Esophagus muscularis mucosa (tissue), 4 donors: Measurements from ENCODE around the gene HOXD4. TPM values are rescaled to one million over a fixed set of nuclear protein-coding genes. Genes with fewer than 3 reads are reported as not detected.

Experiments used
- DNase-seq: peaks from one replicate; pipeline ENCODE4 v3.0.0-alpha.2; 2017; ENCODE audit errors: extremely low spot score
- H3K27ac ChIP-seq, 4 donors: fragments of 200-600 bp; sonication (generic); replicated peaks in 1 of 4; 1 replicate in 3 of 4; 2 replicates in 1 of 4; pipeline ENCODE4 v1.5.1; 2016 to 2019; ENCODE audit warnings: mild to moderate bottlenecking in 1 of 4
- H3K27me3 ChIP-seq, 4 donors: fragments of 200-600 bp; sonication (generic); one replicate each; pipeline versions ENCODE4 v1.5.1 to v1.6.0; 2016 to 2019
- H3K36me3 ChIP-seq, 4 donors: fragments of 200-600 bp; sonication (generic); one replicate each; pipeline ENCODE4 v1.5.1; 2016 to 2019
- H3K4me1 ChIP-seq, 4 donors: fragments of 200-600 bp; sonication (generic); one replicate each; pipeline ENCODE4 v1.5.1; 2016 to 2019
- H3K4me3 ChIP-seq, 4 donors: fragments of 200-600 bp; sonication (generic); 1 replicate in 2 of 4; 2 replicates in 2 of 4; pipeline ENCODE4 v1.5.1; 2016 to 2019; ENCODE audit warnings: mild to moderate bottlenecking in 4 of 4, moderate library complexity in 1 of 4
- H3K9me3 ChIP-seq, 4 donors: fragments of 200-600 bp; sonication (generic); 1 replicate in 3 of 4; 2 replicates in 1 of 4; pipeline ENCODE4 v1.5.1; 2016 to 2019
- EP300 ChIP-seq: sonication (generic); formaldehyde crosslinking; IDR thresholded peaks from one replicate; pipeline ENCODE4 v1.6.1; 2017; ENCODE audit warnings: antibody characterized with exemption
- POLR2A ChIP-seq: fragments of 450-650 bp; IDR thresholded peaks from one replicate; pipeline ENCODE4 v1.6.1; 2017; ENCODE audit warnings: antibody characterized with exemption, moderate library complexity, mild to moderate bottlenecking, low read depth
- POLR2AphosphoS5 ChIP-seq, 2 donors: sonication (generic); formaldehyde crosslinking; IDR thresholded peaks; one replicate each; pipeline ENCODE4 v1.6.1; 2017; ENCODE audit warnings: antibody characterized with exemption in 2 of 2
- WGBS: methylation state at CpG from one replicate; pipeline ENCODE4 v1.1.5; 2018; 5-methylcytosine and 5-hydroxymethylcytosine counted together
- intact Hi-C: fragments of 100-400 bp; cut with DNase I; formaldehyde crosslinking; loops from one replicate; pipeline ENCODE4 v1.15.1; 2023
- total RNA-seq, 4 donors: library from RNA; depleted of rRNA; stranded (reverse); fragments of >200 nt; gene quantifications; one replicate each; pipeline versions ENCODE4 v1.1.0 to v1.2.1, GENCODE V29; 2016
- TF ChIP-seq, protein P1 (sequence below), 3 experiments: fragments of 200-600 bp in 2 of 3; fragments of 450-650 bp in 1 of 3; sonication (generic) in 2 of 3; IDR thresholded peaks; one replicate each; pipeline ENCODE4 v1.5.1; 2017 to 2019; ENCODE audit warnings: antibody characterized with exemption in 3 of 3, mild to moderate bottlenecking in 2 of 3, moderate library complexity in 1 of 3

Gene HOXD4
- total RNA-seq, 4 donors from 2014 or later = 0.66 to 2.9 (median 1.9) TPM

GRCh38 chr2:176152350-176153181 lies 1.2 kb downstream of the HOXD4 start:
- no peak for DNase-seq
- TF ChIP-seq POLR2A = no peak
- TF ChIP-seq, protein P1, sequence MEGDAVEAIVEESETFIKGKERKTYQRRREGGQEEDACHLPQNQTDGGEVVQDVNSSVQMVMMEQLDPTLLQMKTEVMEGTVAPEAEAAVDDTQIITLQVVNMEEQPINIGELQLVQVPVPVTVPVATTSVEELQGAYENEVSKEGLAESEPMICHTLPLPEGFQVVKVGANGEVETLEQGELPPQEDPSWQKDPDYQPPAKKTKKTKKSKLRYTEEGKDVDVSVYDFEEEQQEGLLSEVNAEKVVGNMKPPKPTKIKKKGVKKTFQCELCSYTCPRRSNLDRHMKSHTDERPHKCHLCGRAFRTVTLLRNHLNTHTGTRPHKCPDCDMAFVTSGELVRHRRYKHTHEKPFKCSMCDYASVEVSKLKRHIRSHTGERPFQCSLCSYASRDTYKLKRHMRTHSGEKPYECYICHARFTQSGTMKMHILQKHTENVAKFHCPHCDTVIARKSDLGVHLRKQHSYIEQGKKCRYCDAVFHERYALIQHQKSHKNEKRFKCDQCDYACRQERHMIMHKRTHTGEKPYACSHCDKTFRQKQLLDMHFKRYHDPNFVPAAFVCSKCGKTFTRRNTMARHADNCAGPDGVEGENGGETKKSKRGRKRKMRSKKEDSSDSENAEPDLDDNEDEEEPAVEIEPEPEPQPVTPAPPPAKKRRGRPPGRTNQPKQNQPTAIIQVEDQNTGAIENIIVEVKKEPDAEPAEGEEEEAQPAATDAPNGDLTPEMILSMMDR (IDR thresholded peaks at IDR 0.05) = no peak
- no peak for TF ChIP-seq EP300
- no peak for TF ChIP-seq POLR2AphosphoS5 (IDR thresholded peaks at IDR 0.05)
- Histone ChIP-seq H3K9me3 (no peaks in the 10 kb centered on the region), H3K36me3 (no peaks in the 10 kb centered on the region), H3K4me1 (peaks cover 9 to 39% (median 23%) of the 10 kb centered on the region in 4 donors), H3K27ac (no peak overlapping the region), H3K27me3 (peaks cover 7 to 100% (median 71%) of the 10 kb centered on the region in 4 donors), H3K4me3 (peak overlapping the region; percentile 21 to 40 (median 34))
- intact Hi-C loops = no loop called here
- 31% methylated on average over 46 of the region's 48 CpGs for WGBS

- Histone ChIP-seq H3K9me3 (no peaks in the 10 kb centered on the region), H3K4me3 (no peak overlapping the region), H3K36me3 (no peaks in the 10 kb centered on the region), H3K4me1 (peaks cover 13 to 53% (median 44%) of the 10 kb centered on the region in 4 donors), H3K27me3 (peaks cover 7 to 100% (median 71%) of the 10 kb centered on the region in 4 donors), H3K27ac (no peak overlapping the region)
- intact Hi-C loops = no loop called here
- TF ChIP-seq EP300 (no peak), POLR2A (no peak), POLR2AphosphoS5 (IDR thresholded peaks at IDR 0.05) (no peak)
- TF ChIP-seq, protein P1 (IDR thresholded peaks at IDR 0.05) = no peak
- no peak for DNase-seq
- WGBS = 51% methylated on average over 11 of the region's 11 CpGs
Measured at GRCh38 chr2:176154576-176155252, 3.4 kb downstream of the HOXD4 start.

DNA sequence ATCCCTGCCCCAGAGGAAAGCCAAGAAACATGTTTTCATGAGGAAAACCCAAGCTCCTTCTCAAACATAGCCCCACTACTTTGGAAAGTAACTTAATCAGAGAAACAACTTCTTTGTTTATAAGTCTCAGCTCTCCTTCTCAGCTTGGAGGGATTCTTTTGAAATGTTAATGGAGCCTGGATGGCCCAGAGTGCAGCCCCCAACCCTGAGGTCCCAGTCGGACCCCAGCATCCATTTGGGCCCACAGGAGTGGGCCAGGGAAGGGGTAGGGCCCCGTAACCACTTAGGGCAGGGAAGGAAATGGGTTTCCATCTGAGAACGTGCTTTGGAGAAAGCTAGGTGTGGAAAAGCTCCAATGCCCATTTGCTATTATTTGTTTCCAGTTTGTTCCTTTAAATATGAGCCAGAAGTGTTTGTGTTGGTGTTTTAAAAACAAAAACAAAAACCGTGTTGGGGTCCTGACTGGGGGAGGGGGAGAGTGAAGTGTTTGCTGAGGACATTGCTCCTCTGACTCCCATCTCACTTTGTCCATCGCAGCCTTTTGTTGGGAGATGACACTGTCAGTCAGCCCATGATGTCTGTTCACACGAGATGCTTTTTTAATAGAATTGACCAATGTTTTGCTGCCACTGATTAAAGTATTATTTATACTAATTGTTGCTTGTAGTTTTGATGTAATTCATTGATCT lies 4.2 kb downstream of the HOXD4 start:
- DNase-seq = no peak
- TF ChIP-seq POLR2AphosphoS5 (IDR thresholded peaks at IDR 0.05) = no peak
- TF ChIP-seq POLR2A = no peak
- TF ChIP-seq, protein P1 (IDR thresholded peaks at IDR 0.05) = no peak
- TF ChIP-seq EP300 = no peak
- H3K4me1 ChIP-seq = peaks cover 20 to 60% (median 52%) of the 10 kb centered on the region in 4 donors
- intact Hi-C loops = no loop called here
- 33% methylated on average over 6 of the region's 6 CpGs for WGBS
- no peak overlapping the region for H3K4me3 ChIP-seq
- H3K27me3 ChIP-seq = peaks cover 7 to 100% (median 72%) of the 10 kb centered on the region in 4 donors
- no peaks in the 10 kb centered on the region for H3K36me3 ChIP-seq
- H3K9me3 ChIP-seq = no peaks in the 10 kb centered on the region
- no peak overlapping the region for H3K27ac ChIP-seq

DNA sequence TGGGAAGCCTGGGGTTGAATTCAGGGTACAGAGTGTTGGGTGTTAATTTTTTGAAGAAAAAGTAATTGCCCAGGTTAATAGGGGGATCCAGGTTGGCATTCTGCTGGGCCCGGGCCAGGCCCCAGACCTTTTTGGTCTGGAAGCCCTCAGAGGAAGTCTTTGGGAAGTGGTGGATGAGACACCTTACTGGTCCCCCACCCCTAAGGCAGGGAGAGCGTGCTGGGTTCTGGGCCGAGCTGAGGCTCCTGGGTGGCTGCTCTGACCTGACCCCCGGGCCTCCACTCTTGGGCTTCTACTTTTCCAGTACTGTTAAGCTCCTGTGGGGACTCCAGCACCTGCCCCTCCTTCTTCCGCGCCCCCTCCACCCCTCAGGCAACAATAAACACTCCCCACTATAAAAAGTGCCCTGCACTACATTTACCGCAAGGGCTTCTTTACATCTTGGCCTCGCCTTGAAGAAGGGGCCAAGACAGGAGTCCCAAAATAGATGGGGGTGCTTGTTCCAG lies 5.0 kb downstream of the HOXD4 start:
- TF ChIP-seq, protein P1 (IDR thresholded peaks at IDR 0.05) = no peak
- no peak for TF ChIP-seq POLR2AphosphoS5 (IDR thresholded peaks at IDR 0.05)
- no peak for TF ChIP-seq POLR2A
- Histone ChIP-seq H3K27ac (no peak overlapping the region), H3K27me3 (peaks cover 7 to 100% (median 73%) of the 10 kb centered on the region in 4 donors), H3K4me1 (peaks cover 20 to 63% (median 54%) of the 10 kb centered on the region in 4 donors), H3K4me3 (no peak overlapping the region), H3K36me3 (no peaks in the 10 kb centered on the region), H3K9me3 (no peaks in the 10 kb centered on the region)
- WGBS = 34% methylated on average over 8 of the region's 8 CpGs
- DNase-seq = no peak
- intact Hi-C loops = no loop called here
